ENCODE measurements around the gene ITPKB. TPM values are rescaled to one million over a fixed set of nuclear protein-coding genes. Genes with fewer than 3 reads are reported as not detected.
A peak's percentile ranks its signal among the peaks of the same experiment; 100 is the strongest.

ITPKB gene
- total RNA-seq, 5 donors from 2014 or later (not counting 1 experiment from before 2014, with no cell fraction given), result 153 to 351 (median 179) TPM

- POLR2A ChIA-PET, result interaction anchor here (0.5 to 1.9 kb wide), 12 partner anchors 8 to 213 kb away, joined by 3 to 10 read pairs (median 3); partner anchors contain the start of gene ITPKB (in 1 of the 2)
- no peaks in the 10 kb centered on the region for H3K27me3 Mint-ChIP-seq
- H3K27ac Mint-ChIP-seq, result no peak overlapping the region
- Histone ChIP-seq H3K9me3 (no peaks in the 10 kb centered on the region), H3K27me3 (replicated peaks in 1 of 2; ENCODE audit: control insufficient read depth in 2 of 2, extremely low read depth in 1 of 2, insufficient read depth in 2 of 2, low read length in 1 of 2) (no peaks in the 10 kb centered on the region), H3K36me3 (ENCODE audit: control insufficient read depth in 2 of 2, extremely low read depth in 1 of 2, insufficient read depth in 1 of 2, low read length in 1 of 2) (peaks cover 0 to 4% of the 10 kb centered on the region in 2 donors), H3K4me1 (ENCODE audit: control insufficient read depth in 1 of 2, extremely low read depth in 1 of 2, insufficient read depth in 2 of 2, low read length in 2 of 2) (peaks cover 4 to 63% of the 10 kb centered on the region in 2 experiments), H3K27ac (ENCODE audit: low read length) (no peak overlapping the region), H3K4me3 (ENCODE audit: control insufficient read depth in 1 of 2, extremely low read depth in 1 of 2, low read length in 1 of 2) (peak overlapping the region; percentile 11 to 35)
- WGBS (ENCODE audit: insufficient coverage), result 7% methylated on average over 5 of the region's 8 CpGs
- H3K4me3 Mint-ChIP-seq, result peak overlapping the region in 2 of 3 donors; percentile 60 to 71
- H3K9me3 Mint-ChIP-seq, result no peaks in the 10 kb centered on the region
- peaks cover 8 to 23% (median 21%) of the 10 kb centered on the region in 3 donors for H3K4me1 Mint-ChIP-seq
- DNase-seq (peak in 1 of 35 experiments; percentile 61), ATAC-seq (replicated peaks in 1 of 4) (no peak)
- CTCF ChIA-PET, result interaction anchor here (0.9 to 3.2 kb wide), 6 partner anchors 9 to 77 kb away, joined by 3 to 23 read pairs (median 6); no protein-coding TSS in a partner anchor
- H3K36me3 Mint-ChIP-seq, result peaks cover 3% of the 10 kb centered on the region
Measured at GRCh38 chr1:226654046-226654667, 84.9 kb downstream of the ITPKB start.

DNA sequence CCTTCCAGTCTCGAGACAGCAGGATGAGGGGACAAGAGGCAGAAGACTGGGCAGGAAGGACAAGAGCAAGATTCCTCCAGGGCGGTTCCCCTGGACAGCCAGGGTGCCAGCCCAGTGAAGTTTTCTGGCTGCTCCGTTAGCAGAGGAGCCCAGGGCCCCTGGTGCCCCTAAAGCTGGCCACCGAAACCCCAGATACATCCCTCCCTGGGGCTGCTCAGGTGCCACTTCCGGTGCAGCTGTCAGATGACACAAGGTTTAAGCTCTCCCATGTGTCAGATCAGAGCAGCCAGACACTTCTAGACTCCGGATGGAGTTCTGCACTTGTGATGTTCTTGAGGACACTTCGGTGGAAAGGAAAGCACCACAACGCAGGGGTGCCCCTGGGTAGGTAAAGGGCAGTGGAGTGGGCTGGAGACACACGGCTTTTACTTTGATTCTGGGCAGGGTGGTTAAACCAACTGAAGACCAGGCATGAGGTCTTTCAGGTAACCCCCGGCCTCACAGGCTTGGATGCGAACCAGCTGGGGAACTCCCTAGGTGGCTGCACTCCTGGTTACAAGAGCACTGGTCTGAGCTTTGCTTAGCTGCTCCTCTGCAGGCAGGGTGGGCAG lies 85.7 kb downstream of the ITPKB start:
- Mint-ChIP-seq H3K9me3 (no peaks in the 10 kb centered on the region), H3K4me3 (peak overlapping the region in 2 of 3 donors; percentile 60 to 71), H3K4me1 (peaks cover 11 to 30% (median 25%) of the 10 kb centered on the region in 3 donors), H3K36me3 (peaks cover 10% of the 10 kb centered on the region), H3K27ac (no peak overlapping the region), H3K27me3 (no peaks in the 10 kb centered on the region)
- H3K9me3 ChIP-seq, result no peaks in the 10 kb centered on the region
- peak; percentile 39 to 88 (median 75) for DNase-seq
- H3K4me3 ChIP-seq (ENCODE audit: control insufficient read depth in 1 of 2, extremely low read depth in 1 of 2, low read length in 1 of 2), result peak overlapping the region in 1 of 2 donors; percentile 11
- H3K36me3 ChIP-seq (ENCODE audit: control insufficient read depth in 2 of 2, extremely low read depth in 1 of 2, insufficient read depth in 1 of 2, low read length in 1 of 2), result peaks cover 0 to 10% of the 10 kb centered on the region in 2 donors
- no peaks in the 10 kb centered on the region for H3K27me3 ChIP-seq (replicated peaks in 1 of 2; ENCODE audit: control insufficient read depth in 2 of 2, extremely low read depth in 1 of 2, insufficient read depth in 2 of 2, low read length in 1 of 2)
- CTCF ChIA-PET, result interaction anchor here (0.9 to 3.2 kb wide), 6 partner anchors 10 to 78 kb away, joined by 3 to 23 read pairs (median 6); no protein-coding TSS in a partner anchor
- POLR2A ChIA-PET, result interaction anchor here (0.6 to 1.9 kb wide), 8 partner anchors 9 to 171 kb away, joined by 3 to 10 read pairs (median 3); partner anchors contain the start of gene ITPKB (in 1 of the 2)
- WGBS (ENCODE audit: insufficient coverage), result 8% methylated on average over 8 of the region's 11 CpGs
- peak; percentile 74 to 79 (median 75) for ATAC-seq (replicated peaks in 1 of 4)
- no peak overlapping the region for H3K27ac ChIP-seq (ENCODE audit: low read length)
- H3K4me1 ChIP-seq (ENCODE audit: control insufficient read depth in 1 of 2, extremely low read depth in 1 of 2, insufficient read depth in 2 of 2, low read length in 2 of 2), result peaks cover 11 to 57% of the 10 kb centered on the region in 2 experiments

- ATAC-seq (replicated peaks in 1 of 4) (no peak), DNase-seq (no peak)
- Mint-ChIP-seq H3K27me3 (no peaks in the 10 kb centered on the region), H3K36me3 (peaks cover 17% of the 10 kb centered on the region), H3K4me3 (no peak overlapping the region), H3K4me1 (peaks cover 18 to 38% (median 33%) of the 10 kb centered on the region in 3 donors), H3K9me3 (no peaks in the 10 kb centered on the region), H3K27ac (no peak overlapping the region)
- Histone ChIP-seq H3K4me1 (ENCODE audit: control insufficient read depth in 1 of 2, extremely low read depth in 1 of 2, insufficient read depth in 2 of 2, low read length in 2 of 2) (peaks cover 17 to 53% of the 10 kb centered on the region in 2 experiments), H3K4me3 (ENCODE audit: control insufficient read depth in 1 of 2, extremely low read depth in 1 of 2, low read length in 1 of 2) (no peak overlapping the region), H3K27me3 (replicated peaks in 1 of 2; ENCODE audit: control insufficient read depth in 2 of 2, extremely low read depth in 1 of 2, insufficient read depth in 2 of 2, low read length in 1 of 2) (no peaks in the 10 kb centered on the region), H3K27ac (ENCODE audit: low read length) (no peak overlapping the region), H3K9me3 (no peaks in the 10 kb centered on the region), H3K36me3 (ENCODE audit: control insufficient read depth in 2 of 2, extremely low read depth in 1 of 2, insufficient read depth in 1 of 2, low read length in 1 of 2) (peaks cover 0 to 18% of the 10 kb centered on the region in 2 donors)
- WGBS (ENCODE audit: insufficient coverage), result 97% methylated on average over 3 of the region's 6 CpGs
- ChIA-PET POLR2A (interaction anchor here (0.6 to 1.9 kb wide), 2 partner anchors 10 to 1806 kb away, joined by 3 to 7 read pairs; no protein-coding TSS in a partner anchor), CTCF (interaction anchor here (0.7 to 3.2 kb wide), 5 partner anchors 10 to 35 kb away, joined by 3 to 23 read pairs (median 8); no protein-coding TSS in a partner anchor)
Measured at GRCh38 chr1:226652613-226653012, 86.5 kb downstream of the ITPKB start.

DNA sequence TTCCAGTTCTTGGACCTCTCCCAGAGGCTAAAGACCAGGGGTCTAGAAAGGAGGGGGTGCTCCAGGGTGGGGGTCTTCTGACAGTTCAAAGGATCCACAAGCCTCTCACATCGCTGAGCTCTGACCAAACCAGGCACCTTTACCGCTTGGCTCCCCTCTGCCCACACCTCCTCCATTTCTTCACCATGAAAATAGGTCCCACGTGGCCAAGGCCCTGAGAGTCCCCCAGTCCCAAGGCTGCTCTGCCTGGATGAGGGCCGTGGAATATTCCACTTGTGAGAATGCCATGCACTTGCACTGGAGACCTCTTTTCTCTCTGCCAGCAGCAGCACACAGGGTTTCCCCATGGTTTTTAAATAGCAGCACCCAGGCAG lies 87.4 kb downstream of the ITPKB start:
- ChIA-PET POLR2A (interaction anchor here in 1 of 2 donors (0.9 kb wide), 1 partner anchor 83 kb away, joined by 3 read pairs; no protein-coding TSS in a partner anchor), CTCF (interaction anchor here (1.1 to 3.2 kb wide), 3 partner anchors 32 to 36 kb away, joined by 3 to 23 read pairs (median 4); no protein-coding TSS in a partner anchor)
- no peaks in the 10 kb centered on the region for H3K9me3 Mint-ChIP-seq
- no peak for ATAC-seq (replicated peaks in 1 of 4)
- H3K27me3 ChIP-seq (replicated peaks in 1 of 2; ENCODE audit: control insufficient read depth in 2 of 2, extremely low read depth in 1 of 2, insufficient read depth in 2 of 2, low read length in 1 of 2), result no peaks in the 10 kb centered on the region
- DNase-seq, result no peak
- no peak overlapping the region for H3K27ac Mint-ChIP-seq
- H3K4me3 Mint-ChIP-seq, result no peak overlapping the region
- no peak overlapping the region for H3K4me3 ChIP-seq (ENCODE audit: control insufficient read depth in 1 of 2, extremely low read depth in 1 of 2, low read length in 1 of 2)
- H3K4me1 ChIP-seq (ENCODE audit: control insufficient read depth in 1 of 2, extremely low read depth in 1 of 2, insufficient read depth in 2 of 2, low read length in 2 of 2), result peaks cover 26 to 51% of the 10 kb centered on the region in 2 experiments
- peaks cover 17% of the 10 kb centered on the region for H3K36me3 Mint-ChIP-seq
- H3K36me3 ChIP-seq (ENCODE audit: control insufficient read depth in 2 of 2, extremely low read depth in 1 of 2, insufficient read depth in 1 of 2, low read length in 1 of 2), result peaks cover 8 to 27% of the 10 kb centered on the region in 2 donors
- 80% methylated on average over 4 of the region's 4 CpGs for WGBS (ENCODE audit: insufficient coverage)
- H3K4me1 Mint-ChIP-seq, result peaks cover 27 to 47% (median 42%) of the 10 kb centered on the region in 3 donors
- no peak overlapping the region for H3K27ac ChIP-seq (ENCODE audit: low read length)
- H3K9me3 ChIP-seq, result no peaks in the 10 kb centered on the region
- H3K27me3 Mint-ChIP-seq, result no peaks in the 10 kb centered on the region

DNA sequence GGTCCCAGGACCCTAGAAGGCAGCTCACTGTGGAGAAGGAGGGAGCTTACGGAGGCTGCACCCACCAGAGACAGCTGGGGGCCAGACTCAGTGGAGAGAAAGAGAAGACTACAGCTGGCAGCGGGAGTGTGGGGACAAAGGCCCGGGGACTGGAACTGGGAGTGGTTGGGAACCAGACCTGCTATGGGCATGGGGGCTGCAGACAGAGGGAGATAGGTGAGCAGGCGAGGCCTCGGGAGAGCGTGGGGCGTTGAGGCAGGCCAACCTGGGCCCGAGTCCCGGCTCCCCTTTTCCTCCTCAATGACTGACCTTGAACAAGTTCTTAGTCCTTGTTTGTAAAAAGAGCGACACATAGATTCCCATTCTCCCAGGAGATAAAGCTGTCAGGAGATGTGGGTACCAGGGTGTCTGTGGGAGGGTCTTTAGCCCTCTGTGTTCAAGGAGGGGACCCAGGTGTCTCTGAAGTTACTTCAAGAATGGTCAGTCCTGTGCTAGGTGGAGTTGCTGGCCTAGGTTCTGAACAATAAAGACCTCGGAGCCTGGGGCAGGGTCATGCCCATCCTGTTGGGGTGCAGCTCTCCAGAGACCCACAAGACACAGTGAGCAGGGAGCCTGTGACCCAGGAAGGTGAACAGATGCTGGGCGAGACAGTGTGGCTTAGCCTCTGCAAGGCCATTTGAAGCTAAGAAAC lies 87.9 kb downstream of the ITPKB start:
- no peak for DNase-seq
- H3K27me3 Mint-ChIP-seq, result no peaks in the 10 kb centered on the region
- H3K4me3 Mint-ChIP-seq, result peak overlapping the region in 1 of 3 donors; percentile 52
- ChIA-PET POLR2A (interaction anchor here in 1 of 2 donors (0.9 kb wide), 1 partner anchor 83 kb away, joined by 3 read pairs; no protein-coding TSS in a partner anchor), CTCF (interaction anchor here (1.1 to 3.2 kb wide), 3 partner anchors 33 to 37 kb away, joined by 3 to 23 read pairs (median 4); no protein-coding TSS in a partner anchor)
- peak overlapping the region in 1 of 2 donors; percentile 88 for H3K27ac Mint-ChIP-seq
- ATAC-seq (replicated peaks in 1 of 4), result no peak
- Histone ChIP-seq H3K4me1 (ENCODE audit: control insufficient read depth in 1 of 2, extremely low read depth in 1 of 2, insufficient read depth in 2 of 2, low read length in 2 of 2) (peaks cover 31 to 51% of the 10 kb centered on the region in 2 experiments), H3K27me3 (replicated peaks in 1 of 2; ENCODE audit: control insufficient read depth in 2 of 2, extremely low read depth in 1 of 2, insufficient read depth in 2 of 2, low read length in 1 of 2) (no peaks in the 10 kb centered on the region), H3K9me3 (no peaks in the 10 kb centered on the region), H3K4me3 (ENCODE audit: control insufficient read depth in 1 of 2, extremely low read depth in 1 of 2, low read length in 1 of 2) (no peak overlapping the region), H3K27ac (ENCODE audit: low read length) (no peak overlapping the region), H3K36me3 (ENCODE audit: control insufficient read depth in 2 of 2, extremely low read depth in 1 of 2, insufficient read depth in 1 of 2, low read length in 1 of 2) (peaks cover 13 to 33% of the 10 kb centered on the region in 2 donors)
- peaks cover 32 to 52% (median 47%) of the 10 kb centered on the region in 3 donors for H3K4me1 Mint-ChIP-seq
- H3K36me3 Mint-ChIP-seq, result peaks cover 20% of the 10 kb centered on the region
- WGBS (ENCODE audit: insufficient coverage), result 86% methylated on average over 10 of the region's 12 CpGs
- no peaks in the 10 kb centered on the region for H3K9me3 Mint-ChIP-seq

Measured in T-cell (primary cell).